Liver (tissue), 3 donors: Measurements from ENCODE around the gene TBC1D14.

Experiments
- CTCF ChIP-seq: fragments of 150-350 bp; IDR thresholded peaks from 2 replicates; pipeline ENCODE4 v1.5.1; 2017; ENCODE audit warnings: improper control_type of control experiment, low read depth, low read length; ENCODE audit not compliant: missing input control
- JUND ChIP-seq, 2 donors: IDR thresholded peaks; 2 replicates each; pipeline ENCODE4 v1.6.1; 2016; ENCODE audit warnings: antibody characterized with exemption in 2 of 2
- RAD21 ChIP-seq, 2 donors: IDR thresholded peaks; 2 replicates each; pipeline ENCODE4 v1.6.1; 2016; ENCODE audit warnings: antibody characterized with exemption in 2 of 2, mild to moderate bottlenecking in 2 of 2
- TF ChIP-seq, protein P1 (sequence below): IDR thresholded peaks from 2 replicates; pipeline ENCODE4 v1.6.1; 2016; ENCODE audit warnings: antibody characterized with exemption
- donor health status: healthy.
- donor health status: healthy.

GRCh38 chr4:6891436-6892170, 18.0 kb upstream of the TBC1D14 start:
- peak; percentile 59 to 73 for TF ChIP-seq JUND (IDR thresholded peaks at IDR 0.05)
- TF ChIP-seq CTCF: no peak
- TF ChIP-seq, protein P1, sequence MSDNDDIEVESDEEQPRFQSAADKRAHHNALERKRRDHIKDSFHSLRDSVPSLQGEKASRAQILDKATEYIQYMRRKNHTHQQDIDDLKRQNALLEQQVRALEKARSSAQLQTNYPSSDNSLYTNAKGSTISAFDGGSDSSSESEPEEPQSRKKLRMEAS: peak; percentile 84
- TF ChIP-seq RAD21 (IDR thresholded peaks at IDR 0.05): peak; percentile 48 to 49
